Type B pancreatic cell (in vitro differentiated cells): Measurements from ENCODE around the gene B3GNT3. TPM values are rescaled to one million over a fixed set of nuclear protein-coding genes. Genes with fewer than 3 reads are reported as not detected.
A peak's percentile ranks its signal among the peaks of the same experiment; 100 is the strongest.

Experiments used
- DNase-seq: peaks from one replicate; pipeline ENCODE4 v3.0.0; 2021; ENCODE audit warnings: mixed read lengths; ENCODE audit not compliant: unreplicated experiment; ENCODE audit errors: extremely low spot score
- H3K27ac Mint-ChIP-seq: 2 replicates; pipeline ENCODE4 v1.8.0; 2021; ENCODE audit warnings: mild to moderate bottlenecking, mixed read lengths
- H3K27me3 Mint-ChIP-seq: 2 replicates; pipeline ENCODE4 v1.8.0; 2021; ENCODE audit warnings: mixed read lengths
- H3K36me3 Mint-ChIP-seq: 2 replicates; pipeline ENCODE4 v1.8.0; 2021; ENCODE audit warnings: mixed read lengths
- H3K4me1 Mint-ChIP-seq: one replicate; pipeline ENCODE4 v1.8.0; 2021; ENCODE audit warnings: mixed read lengths; ENCODE audit not compliant: unreplicated experiment
- H3K4me3 Mint-ChIP-seq: 2 replicates; pipeline ENCODE4 v1.8.0; 2021; ENCODE audit warnings: mild to moderate bottlenecking, mixed read lengths
- H3K9me3 Mint-ChIP-seq: 2 replicates; pipeline ENCODE4 v1.8.0; 2021; ENCODE audit warnings: mixed read lengths
- CTCF ChIP-seq: fragments of 200-600 bp; sonication (generic); conservative IDR thresholded peaks from 2 replicates; pipeline ENCODE4 v1.5.0; 2021; ENCODE audit warnings: antibody characterized with exemption, mild to moderate bottlenecking
- total RNA-seq: library from RNA; stranded (reverse); gene quantifications from 2 replicates; pipeline ENCODE4 v1.2.1, GENCODE V29; 2021; ENCODE audit warnings: low replicate concordance

B3GNT3 gene
- total RNA-seq, 1 donor from 2014 or later: 12.3 TPM

DNA sequence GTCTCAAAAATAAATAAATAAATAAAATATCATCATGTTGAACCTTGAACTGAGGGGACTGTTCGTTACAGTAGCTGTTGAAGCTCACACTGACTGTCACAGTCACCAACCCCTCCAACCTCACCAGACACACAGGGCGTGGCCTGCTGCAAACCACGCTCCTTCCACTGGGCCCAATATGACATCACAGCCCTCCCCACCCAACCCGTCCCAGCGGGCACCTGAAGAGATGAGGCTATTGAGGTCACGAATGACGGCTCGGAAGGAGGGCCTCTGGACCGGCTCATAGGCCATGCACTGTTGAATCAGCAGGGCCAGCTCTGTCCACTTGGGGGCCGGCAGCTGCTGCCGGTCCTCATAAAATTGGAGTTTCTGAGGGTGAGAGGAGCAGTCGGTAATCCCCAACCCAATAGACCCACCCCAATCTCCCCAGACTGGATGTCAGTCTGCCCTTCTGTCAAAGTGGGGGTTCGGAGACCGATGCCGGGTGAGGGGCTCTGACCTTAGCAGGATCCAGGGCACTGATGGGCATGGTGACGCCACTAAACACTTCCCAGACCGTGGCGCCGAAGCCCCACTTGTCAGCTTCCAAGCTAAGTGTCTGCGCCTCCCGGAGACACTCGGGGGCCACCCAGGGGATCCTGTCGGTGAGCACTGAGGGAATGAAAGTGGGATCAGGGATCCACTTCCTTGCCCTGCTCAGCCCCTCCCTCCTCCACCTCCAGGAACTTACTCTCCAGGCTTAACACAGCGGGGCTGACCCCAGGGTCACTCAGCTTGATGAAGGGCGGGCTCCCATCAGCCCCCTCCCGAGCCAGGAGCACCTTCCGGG lies 39.6 kb downstream of the B3GNT3 start:
- Mint-ChIP-seq H3K27ac (no peak overlapping the region), H3K36me3 (no peaks in the 10 kb centered on the region), H3K4me3 (no peak overlapping the region), H3K27me3 (peaks cover 36% of the 10 kb centered on the region), H3K4me1 (peaks cover 10% of the 10 kb centered on the region), H3K9me3 (no peaks in the 10 kb centered on the region)
- peak; percentile 60 for TF ChIP-seq CTCF
- no peak for DNase-seq

GRCh38 chr19:17835182-17836006 lies 40.5 kb downstream of the B3GNT3 start:
- peaks cover 8% of the 10 kb centered on the region for H3K4me1 Mint-ChIP-seq
- no peaks in the 10 kb centered on the region for H3K36me3 Mint-ChIP-seq
- H3K9me3 Mint-ChIP-seq: no peaks in the 10 kb centered on the region
- no peak for DNase-seq
- H3K27me3 Mint-ChIP-seq: peaks cover 37% of the 10 kb centered on the region
- no peak for TF ChIP-seq CTCF
- no peak overlapping the region for H3K27ac Mint-ChIP-seq
- no peak overlapping the region for H3K4me3 Mint-ChIP-seq

GRCh38 chr19:17836530-17836929 lies 41.6 kb downstream of the B3GNT3 start:
- Mint-ChIP-seq H3K9me3 (no peaks in the 10 kb centered on the region), H3K36me3 (no peaks in the 10 kb centered on the region), H3K4me1 (peaks cover 6% of the 10 kb centered on the region), H3K27ac (no peak overlapping the region), H3K4me3 (no peak overlapping the region), H3K27me3 (peaks cover 38% of the 10 kb centered on the region)
- no peak for DNase-seq
- no peak for TF ChIP-seq CTCF

DNA sequence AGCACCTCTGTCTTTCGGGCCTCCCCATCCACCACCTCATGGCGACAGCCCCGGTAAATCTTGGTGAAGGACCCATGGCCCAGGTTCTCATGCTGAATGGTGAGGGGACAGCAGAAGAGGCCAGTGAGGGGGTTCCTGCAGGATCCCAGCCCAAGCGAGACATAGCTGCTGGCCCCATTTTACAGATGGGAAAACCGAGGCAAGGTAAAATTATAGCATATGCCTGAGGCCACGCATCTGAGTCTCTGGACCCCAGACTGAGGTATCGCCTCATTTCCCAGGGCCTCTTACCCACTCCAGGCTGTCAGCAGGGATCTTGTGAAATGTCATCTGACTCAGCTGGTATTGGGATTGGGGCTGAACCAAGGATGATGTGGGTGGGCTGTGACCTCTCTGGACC lies 43.0 kb downstream of the B3GNT3 start:
- no peak for TF ChIP-seq CTCF
- no peaks in the 10 kb centered on the region for H3K36me3 Mint-ChIP-seq
- no peak for DNase-seq
- H3K9me3 Mint-ChIP-seq: no peaks in the 10 kb centered on the region
- H3K4me1 Mint-ChIP-seq: peaks cover 6% of the 10 kb centered on the region
- H3K27me3 Mint-ChIP-seq: peaks cover 34% of the 10 kb centered on the region
- no peak overlapping the region for H3K4me3 Mint-ChIP-seq
- H3K27ac Mint-ChIP-seq: no peak overlapping the region

DNA sequence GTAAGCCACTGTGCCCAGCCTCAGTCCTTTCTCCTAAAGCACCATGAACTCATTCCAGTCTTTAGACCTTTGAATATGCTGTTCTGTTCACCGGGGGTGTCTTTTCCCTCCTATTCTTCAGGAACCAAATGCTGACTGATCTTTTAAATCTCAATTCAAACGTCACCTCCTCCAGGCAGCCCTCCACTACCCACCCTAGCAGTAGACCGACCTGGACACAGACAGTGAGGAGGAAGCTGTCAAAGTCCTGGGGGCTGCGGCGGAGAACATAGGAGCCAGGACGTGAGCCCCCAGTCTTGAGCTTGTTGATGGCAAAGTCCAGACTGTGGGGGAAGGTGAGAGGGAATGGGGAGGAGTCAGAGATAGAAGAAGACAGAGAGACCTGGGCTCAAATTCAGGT lies 45.1 kb downstream of the B3GNT3 start:
- peaks cover 6% of the 10 kb centered on the region for H3K4me1 Mint-ChIP-seq
- H3K4me3 Mint-ChIP-seq: peak overlapping the region; percentile 45
- H3K9me3 Mint-ChIP-seq: no peaks in the 10 kb centered on the region
- peaks cover 38% of the 10 kb centered on the region for H3K27me3 Mint-ChIP-seq
- H3K36me3 Mint-ChIP-seq: no peaks in the 10 kb centered on the region
- TF ChIP-seq CTCF: no peak
- DNase-seq: no peak
- H3K27ac Mint-ChIP-seq: no peak overlapping the region
